HG03280 (cell line): Measurements from ENCODE around the gene CNPY4.
"Not testable (repeated sequence)": the region's sequence is repeated elsewhere in the genome, so short reads cannot be mapped to it uniquely, and the experiment has no call there.

Experiments used
- ATAC-seq: cut with Tn5 transposase; IDR thresholded peaks from one replicate; pipeline ENCODE4 v1.9.1; 2021; ENCODE audit warnings: mild to moderate bottlenecking, moderate library complexity; ENCODE audit not compliant: unreplicated experiment

CNPY4 gene

DNA sequence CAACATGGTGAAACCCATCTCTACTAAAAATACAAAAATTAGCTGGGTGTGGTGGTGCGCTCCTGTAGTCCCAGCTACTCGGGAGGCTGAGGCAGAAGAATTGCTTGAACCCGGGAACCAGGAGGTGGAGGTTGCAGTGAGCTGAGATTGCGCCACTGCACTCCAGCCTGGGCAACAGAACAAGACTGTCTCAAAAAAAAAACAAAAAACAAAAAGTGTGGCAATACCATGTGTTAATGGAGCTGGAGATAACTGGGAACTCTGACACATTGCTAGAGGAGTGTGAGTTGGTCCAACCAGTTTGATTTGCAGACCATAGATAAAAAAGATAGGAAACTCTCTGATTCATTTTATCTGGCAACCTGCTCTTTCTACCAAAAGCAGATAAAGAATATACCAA, 26.9 kb downstream of the CNPY4 start:
- not testable (repeated sequence) for ATAC-seq

DNA sequence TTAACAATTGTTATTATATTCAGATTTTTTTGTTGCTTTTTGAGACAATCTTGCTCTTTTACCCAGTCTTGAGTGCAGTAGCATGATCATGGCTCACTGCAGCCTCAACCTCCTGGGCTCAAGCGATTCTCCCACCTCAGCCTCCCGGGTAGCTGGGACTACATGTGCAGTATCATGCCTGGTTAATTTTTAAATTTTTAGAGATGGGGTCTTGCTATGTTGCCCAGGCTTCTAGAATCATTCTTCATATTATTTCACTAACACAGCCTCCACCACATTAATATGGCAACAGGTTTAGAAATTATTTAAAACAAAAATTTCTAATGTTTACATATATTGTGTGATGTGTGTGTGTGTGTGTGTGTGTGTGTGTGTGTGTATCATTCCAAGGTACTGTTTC, 27.8 kb downstream of the CNPY4 start:
- no peak for ATAC-seq

DNA sequence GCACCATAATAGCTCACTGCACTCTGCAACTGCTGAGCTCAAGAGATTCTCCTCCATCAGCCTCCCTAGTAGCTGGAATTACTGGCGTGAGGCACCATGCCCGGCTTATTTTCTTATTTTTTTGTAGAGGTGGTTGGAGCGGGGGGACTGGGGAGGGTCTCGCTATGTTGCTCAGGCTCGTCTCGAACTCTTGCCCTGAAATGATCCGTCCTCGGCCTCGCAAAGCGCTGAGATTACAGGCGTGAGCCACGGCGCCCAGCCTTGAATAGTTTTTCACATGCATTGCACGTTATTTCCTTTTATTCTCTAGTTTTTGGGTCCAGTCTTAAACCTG, 28.8 kb downstream of the CNPY4 start:
- ATAC-seq, result no peak

DNA sequence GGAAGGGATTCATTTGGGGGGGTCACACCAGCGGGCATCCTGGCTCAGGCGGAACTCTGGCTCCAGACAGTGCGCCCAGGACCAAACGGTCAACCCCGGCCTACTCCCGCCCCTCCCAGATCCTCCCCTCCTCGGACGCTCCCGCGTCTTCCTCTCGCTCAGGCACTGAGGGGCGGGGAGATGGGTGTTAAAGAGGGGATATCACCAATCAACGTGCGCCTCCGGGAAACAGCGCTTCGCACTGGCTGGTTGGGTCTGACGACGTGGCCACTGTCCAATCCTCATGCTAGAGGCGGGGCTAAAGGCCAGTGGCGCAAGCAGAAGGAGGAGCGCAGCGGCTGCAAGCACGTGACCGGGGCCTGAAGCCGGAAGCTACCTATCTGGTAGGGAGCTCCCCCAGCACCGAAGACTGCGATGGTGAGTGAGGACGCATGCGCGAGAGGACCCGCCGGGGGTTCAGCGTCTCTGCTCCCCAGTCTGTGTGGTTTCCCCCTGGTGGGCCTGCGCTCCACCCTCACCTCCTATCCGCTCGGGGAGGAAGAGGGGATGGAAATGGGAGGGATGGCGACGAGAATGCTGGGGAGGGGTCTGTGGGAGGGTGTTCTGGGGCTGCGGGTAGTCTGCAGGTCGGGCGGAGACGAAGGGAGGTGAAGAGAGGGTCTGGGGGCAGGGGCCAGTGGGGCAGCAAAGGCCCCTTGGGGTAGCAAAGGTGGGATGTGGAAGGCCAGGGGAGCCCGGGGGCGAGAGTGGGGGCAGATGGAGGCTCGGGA, 29.3 kb downstream of the CNPY4 start, which contains the start of gene LAMTOR4:
TSS of gene LAMTOR4 (plus strand) at position 360 of the 770 bp plus-strand sequence. CDS start at position 415, 55 bp downstream.
- ATAC-seq, result peak; percentile 99

DNA sequence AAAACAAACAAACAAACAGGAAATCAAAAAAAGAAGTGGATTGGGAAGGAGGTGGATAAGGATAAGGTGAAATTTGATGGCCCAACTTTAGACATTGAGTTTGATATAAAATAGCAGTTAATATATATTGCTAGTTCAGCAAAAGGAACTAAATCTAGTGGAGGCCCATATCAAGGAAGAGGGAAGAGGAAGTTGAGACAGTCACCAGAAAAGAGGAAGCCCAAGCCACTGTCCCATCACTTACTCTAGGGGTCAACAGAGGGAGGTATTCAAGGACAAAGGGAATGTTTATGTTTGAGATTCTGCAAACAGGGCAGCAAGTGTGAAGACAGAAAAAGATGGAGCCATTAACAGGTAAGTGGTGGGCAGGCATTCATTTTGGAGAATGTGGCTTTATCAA, 33.0 kb downstream of the CNPY4 start:
- ATAC-seq, result no peak

DNA sequence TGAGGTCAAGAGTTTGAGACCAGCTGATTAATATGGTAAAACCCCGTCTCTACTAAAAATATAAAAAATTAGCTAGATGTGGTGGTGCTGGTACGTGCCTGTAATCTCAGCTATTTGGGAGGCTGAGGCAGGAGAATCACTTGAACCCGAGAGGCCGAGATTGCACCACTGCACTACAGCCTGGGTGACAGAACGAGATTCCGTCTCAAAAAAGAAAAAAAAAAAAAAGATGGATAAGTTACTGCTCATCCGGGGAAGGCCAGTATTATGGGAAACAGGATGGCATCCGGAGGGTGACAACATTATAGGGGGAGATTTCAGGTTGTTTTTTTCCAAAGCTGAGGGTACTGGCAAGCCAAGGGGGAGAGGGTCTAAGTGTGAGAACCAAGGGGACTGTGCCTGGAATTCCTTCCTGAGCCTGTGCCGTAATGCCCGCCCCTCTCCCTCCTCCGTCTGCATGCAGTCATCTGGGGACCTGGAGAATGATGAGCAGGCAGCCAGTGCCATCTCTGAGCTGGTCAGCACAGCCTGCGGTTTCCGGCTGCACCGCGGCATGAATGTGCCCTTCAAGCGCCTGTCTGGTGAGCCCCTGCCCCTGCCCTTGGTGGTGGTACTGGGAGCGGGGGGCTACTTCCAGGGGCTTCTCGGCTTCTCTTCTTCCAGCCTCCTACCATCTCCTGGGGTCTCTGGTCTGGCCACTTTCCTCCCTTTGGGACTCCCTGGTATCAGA, 33.7 kb downstream of the CNPY4 start:
- ATAC-seq, result no peak

DNA sequence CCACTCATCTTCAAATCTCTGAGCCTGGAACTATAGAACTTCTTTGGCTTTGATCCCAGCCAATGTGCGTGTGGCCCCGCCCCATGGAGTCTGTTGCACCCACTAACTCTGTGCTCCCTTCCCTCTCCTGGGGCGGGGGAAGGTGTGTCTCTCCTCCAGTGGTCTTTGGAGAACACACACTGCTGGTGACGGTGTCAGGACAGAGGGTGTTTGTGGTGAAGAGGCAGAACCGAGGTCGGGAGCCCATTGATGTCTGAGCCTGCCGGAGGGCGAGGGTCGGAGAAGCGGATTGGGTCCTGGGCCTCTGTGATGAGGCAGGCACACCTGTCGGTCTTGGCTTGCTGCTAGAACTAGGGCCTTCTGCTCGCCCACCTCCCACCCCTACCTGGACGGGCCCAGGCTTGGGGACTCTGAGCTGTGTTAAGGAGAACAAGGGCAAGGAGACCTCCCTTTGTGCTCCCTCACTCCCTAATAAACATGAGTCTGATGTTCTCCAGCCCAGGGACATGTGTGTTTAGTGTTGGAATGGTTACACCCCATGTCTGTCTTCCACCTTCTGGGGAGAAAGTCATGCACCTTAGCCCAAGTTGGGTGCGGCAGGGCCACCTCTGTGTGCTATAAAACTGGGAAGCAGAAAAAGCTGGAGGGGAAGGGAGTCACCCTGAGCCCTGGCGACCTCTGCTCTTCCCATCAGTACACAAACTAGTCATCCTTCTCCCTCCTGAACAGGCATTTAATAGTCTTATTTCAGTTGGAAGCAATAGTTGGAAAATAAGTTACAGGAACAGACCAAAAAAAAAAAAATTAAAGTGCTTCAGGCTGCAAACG, 34.5 kb downstream of the CNPY4 start:
- no peak for ATAC-seq

DNA sequence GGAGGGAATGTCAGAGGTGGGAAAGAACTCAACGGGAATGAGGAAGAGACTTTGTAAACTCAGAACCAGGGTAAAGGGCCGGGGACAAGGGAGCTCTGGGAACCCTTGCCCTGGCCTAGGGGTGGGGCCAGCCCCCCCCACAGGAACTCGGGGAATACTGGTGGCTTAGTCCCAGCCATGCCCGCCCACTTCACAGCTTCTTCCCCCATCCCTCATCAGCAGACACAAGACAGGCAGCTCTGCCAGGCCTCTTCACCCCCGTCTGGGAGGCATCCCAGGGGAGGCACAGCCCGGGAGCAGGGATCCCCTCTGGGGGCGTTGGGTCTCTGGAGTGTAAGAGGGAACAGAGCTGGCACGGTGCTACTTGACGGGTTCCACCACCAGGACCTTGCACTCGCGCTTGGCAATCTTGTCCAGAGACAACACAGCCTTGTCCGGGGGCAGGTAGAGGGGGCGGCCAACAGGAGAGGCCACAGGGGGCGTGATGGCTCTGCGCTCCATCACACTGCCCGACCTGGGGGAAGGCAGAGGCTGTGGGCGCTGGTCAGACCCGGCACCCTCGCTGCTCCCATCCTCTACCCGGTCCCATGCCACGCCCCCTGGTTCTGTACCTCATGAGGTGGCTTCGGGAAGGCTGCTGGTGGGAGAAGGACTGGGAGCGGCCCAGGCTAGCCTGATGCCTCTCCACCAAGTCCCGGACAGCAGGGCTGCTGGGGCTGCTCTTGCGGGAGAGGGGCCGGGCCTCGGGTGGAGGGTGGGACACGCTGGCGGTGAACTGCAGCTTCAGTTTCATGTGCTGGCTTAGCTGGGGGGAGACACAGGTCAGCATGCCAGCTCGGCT, 35.4 kb downstream of the CNPY4 start:
- no peak for ATAC-seq

DNA sequence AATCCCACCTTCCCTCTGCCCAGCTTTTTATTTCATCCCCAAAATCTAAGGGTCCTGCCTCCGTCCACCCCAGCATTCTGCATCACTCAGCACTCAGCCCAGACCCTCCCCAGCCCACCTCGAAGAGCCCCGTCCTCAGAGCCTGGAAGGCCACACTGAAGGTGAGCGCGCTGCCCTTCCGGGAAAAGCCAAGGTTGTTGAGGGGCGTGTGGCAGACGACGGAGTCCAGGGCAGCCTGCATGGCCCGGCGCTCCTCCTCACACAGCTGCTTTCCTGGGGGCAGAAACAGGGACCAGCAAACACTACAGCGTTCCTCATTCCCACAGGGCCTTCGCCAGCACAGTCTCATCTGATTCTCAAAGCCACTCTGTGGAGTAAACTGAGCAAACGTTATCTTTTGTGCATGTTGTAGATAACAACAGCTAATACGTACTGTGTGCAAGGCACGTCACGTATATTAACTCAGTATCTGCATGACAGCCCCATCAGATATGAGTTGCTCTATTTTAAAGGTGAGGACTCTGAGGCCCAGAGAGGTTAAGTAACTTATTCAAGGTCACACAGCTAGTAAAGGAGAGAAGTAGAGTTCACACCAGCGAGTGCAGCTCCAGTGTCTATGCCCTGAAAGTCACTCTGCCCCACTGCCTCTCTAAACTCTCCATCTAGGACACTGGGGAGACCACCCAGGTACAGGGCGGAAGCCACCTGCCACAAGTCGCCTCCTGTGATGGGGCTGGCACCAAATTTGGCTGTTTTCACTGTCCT, 36.3 kb downstream of the CNPY4 start:
- ATAC-seq, result no peak

DNA sequence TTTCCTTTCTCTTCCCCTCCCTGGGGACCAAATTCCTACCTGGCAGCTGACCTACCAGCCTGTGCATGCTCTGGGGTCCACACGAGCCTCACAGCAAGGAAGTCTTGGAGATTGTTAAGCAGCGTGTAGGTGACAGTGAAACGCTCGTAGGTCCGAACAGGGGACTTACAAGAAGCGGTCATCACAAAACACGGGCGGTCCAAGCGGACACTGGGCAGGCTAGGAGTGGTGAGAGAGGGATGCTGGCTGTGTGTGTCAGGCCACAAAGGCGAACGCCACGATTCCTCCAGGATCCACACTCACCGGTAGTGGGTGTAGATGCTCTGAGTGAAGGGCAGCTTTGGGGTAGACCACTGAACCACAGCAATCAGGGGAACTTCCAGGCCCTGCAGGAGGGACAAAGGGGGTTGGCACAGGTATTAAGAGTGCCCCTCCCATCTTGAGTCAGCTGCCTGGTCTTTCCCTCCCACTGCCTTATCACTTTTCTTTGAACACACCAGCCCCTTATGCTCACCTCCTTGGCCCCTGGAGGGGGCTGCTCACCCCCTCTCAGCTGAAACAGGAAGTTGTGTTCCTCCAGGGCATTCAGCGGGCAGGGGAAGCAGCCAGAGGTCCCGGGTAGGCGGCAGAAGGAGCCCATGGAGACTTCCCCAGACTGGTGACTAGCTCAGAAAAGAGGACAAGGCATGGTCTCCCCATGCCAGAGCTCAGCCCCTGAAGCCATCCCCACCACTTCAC, 37.1 kb downstream of the CNPY4 start:
- ATAC-seq, result no peak

DNA sequence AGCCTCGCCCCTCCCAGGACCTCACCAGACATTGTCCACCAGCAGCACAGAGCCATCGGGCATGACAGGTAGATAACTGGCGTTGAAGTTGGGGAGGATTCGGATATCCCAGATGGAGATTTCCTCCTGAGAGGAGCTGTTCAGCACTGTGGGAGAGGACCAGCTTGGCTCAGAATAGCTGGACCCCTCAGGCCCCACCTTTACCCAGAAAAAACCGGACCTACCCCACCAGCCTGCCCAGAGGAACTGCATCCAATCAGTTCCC, 37.6 kb downstream of the CNPY4 start:
- no peak for ATAC-seq

DNA sequence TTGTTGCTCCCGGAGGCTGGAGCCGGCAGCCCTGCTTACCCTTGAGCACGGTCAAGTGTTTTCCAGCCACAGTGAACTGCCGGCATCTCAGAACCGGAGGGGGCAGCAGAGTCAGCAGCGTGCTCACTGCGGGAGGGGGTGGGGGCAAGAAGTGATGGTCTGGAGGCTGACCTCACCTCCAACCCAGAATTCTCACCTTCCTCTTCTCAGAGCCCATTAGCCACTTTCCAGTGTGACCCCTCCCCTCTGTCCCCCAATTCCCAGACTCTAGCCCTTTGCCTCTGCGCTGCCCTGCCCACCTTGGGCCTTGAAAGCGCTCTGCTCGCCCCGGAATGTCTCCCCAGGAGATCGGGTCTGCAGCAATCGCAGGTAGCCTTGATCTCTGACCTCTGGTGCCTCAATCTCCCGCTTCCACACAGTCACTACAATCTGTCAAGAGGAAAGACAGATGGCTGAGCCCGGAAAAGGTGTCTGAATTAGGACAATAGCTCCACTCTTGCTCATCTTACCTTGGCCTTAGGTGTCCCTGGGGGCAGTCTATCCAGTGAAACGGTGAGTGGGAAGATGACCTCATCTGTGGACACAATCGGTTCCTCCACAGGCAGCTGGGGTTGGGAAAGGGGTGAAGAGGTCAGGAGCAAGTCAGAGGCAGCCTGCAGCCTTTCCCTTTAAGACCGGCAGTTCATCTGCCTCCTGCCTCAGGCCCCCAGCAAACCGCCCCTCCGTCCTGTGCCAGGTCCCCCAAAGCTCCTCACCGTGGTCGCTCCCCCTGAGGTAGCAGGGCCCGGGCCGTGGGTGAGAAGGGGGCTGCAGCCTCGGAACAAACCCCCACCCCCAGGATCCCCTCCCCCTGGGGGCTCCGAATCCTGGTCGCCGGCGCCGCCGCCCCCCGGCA, 38.1 kb downstream of the CNPY4 start:
- ATAC-seq, result no peak

DNA sequence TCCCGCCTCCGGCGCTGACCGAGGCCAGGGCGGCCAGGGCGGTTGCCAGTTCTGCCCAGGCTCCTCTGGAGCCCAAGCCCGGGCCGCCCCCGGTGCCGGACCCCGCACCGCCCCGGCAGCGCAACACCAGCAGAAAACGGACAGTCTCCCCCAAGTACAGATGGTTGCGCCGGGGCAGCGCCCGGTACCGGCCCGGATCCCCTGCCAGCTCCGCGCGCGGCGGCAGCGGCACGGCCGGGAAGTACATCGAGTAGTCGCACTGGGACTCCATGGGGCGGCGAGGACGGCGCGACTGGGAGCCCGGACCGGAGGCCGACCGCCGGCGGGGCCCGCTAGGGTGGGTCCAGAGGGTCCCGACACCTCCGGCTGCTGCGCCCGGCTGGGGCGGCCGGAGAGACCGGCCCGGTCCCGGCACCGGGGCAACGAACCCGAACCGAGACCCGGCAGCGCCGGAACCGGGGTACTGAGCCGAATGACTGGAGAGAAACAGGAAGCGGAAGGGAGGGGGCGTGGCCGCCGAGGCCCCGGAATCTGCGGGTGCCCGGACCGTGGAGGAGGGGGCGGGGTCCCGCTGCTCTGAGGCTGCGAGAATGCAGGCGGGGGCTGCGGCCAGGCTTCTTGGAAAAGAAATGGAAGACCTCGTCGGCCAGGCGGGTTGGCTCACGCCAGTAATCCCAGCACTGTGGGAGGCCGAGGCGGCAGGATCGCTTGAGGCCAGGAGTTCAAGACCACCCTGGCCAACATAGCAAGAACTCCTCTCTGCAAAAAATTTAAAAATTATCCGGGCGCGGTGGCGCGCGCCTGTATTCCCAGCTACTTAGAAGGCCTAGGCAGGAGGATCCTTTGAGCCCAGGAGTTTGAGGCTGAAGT, 39.0 kb downstream of the CNPY4 start, which contains the start of gene TRAPPC14:
TSS of gene TRAPPC14 (minus strand) at position 495 of the 870 bp plus-strand sequence. CDS start at position 271, 224 bp downstream.
- ATAC-seq, result peak; percentile 89

DNA sequence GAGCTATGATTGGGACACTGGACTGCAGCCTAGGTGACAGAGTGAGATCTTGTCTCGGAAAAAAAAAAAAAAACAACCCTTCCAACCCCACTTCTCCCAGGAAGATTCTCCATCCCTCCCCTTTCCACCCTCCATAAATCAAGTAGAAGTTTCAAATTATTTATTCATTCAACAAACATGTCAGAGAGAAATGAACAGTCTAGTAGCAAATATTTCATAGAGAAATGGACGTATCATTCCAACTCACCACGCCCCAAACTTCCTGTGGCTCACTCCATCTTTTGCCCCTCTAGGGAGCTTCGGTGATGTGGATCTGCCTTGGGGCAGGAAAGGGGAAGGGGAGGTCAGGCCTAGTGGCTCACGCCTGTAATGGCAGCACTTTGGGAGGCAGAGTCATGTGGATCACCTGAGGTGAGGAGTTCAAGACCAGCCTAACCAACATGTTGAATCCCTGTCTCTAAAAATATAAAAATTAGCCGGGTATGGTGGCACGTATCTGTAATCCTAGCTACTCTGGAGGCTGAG, 39.7 kb downstream of the CNPY4 start:
- no peak for ATAC-seq

DNA sequence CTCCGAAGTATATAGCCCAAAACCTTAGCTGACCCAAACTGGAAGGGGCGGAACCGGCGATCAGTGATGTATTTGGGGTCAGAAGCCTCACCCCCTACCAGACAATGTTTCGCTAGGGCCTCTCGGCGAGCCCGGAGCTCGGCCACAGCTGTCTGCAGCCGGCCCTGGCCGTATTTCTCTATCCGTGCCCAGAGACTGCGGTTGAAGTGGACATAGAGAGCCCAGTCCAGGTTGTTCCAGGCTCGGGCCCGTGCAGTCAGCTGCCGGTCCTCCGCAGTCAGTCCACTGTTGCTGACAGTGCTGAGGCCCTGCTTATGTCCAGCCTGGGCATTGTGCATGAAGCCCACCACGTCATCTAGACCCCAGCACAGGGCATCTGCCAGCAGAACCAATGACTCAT, 40.6 kb downstream of the CNPY4 start:
- no peak for ATAC-seq

DNA sequence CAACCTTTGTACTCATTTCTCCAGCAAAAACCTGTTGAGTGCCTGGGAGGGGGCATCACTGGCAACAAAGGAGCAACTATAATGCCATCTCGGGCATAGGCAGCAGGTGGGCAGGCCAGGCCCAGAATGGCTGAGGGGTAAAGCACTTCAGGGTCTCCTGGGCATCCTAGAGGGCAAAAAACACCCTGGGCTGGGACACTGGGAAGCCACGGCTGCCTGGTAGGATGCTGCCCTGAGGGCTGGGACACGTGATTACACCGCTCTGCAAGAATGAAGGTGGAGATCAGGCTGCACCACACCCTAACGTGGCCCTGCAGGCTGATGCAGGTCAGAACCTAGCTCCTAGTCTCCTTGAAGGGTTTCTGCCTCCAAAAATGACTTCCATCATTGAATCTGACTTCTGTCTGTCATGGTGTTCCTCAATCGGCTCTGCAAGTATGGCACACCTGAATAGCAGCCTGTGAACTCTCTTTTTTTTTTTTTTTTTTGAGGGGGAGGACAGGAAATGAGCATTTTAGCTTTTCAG, 43.6 kb downstream of the CNPY4 start:
- no peak for ATAC-seq

DNA sequence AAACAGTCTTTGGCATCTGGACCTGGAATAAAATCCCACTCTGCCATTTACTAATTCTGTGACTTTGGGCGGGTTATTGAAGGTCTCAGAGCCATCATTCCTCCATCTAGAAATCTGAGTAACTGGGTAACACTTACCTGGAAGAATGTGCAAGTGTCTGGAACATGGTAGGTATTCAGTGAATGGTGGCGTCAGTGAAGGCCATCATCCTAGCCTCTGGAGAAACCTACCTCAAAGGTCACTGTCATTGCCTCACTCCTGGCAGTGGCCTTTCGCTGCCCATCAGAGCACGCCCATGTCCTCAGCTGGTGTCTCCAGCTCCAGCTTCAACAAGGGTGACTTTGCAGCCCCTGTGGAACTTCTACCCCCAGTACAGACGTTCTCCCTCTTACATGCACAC, 44.4 kb downstream of the CNPY4 start:
- no peak for ATAC-seq
